Fibroblast of mammary gland (primary cell): ENCODE measurements around the gene WNT2B.
"Not testable (repeated sequence)": the region's sequence is repeated elsewhere in the genome, so short reads cannot be mapped to it uniquely, and the experiment has no call there.

Experiments used
- DNase-seq: peaks from one replicate; pipeline ENCODE4 v3.0.0-alpha.2; 2010; ENCODE audit warnings: low read depth
- H3K4me3 ChIP-seq: 2 replicates; pipeline ENCODE4 v1.5.1; 2011; ENCODE audit warnings: low read depth, mild to moderate bottlenecking, low read length, moderate library complexity; ENCODE audit not compliant: control insufficient read depth
- CTCF ChIP-seq: conservative IDR thresholded peaks from 2 replicates; pipeline ENCODE4 v1.5.1; 2011; ENCODE audit warnings: low read depth, low read length, inconsistent platforms; ENCODE audit not compliant: control insufficient read depth, insufficient read depth

WNT2B gene

GRCh38 chr1:112466078-112466660 is 42.6 kb upstream of the WNT2B start:
- peak overlapping the region; percentile 39 for H3K4me3 ChIP-seq
- DNase-seq = peak; percentile 95
- TF ChIP-seq CTCF = peak; percentile 64

GRCh38 chr1:112470324-112470723 is 38.4 kb upstream of the WNT2B start:
- H3K4me3 ChIP-seq, DNase-seq: not testable (repeated sequence)

GRCh38 chr1:112470966-112471365 is 37.8 kb upstream of the WNT2B start:
- no peak for DNase-seq

GRCh38 chr1:112472142-112472541 is 36.6 kb upstream of the WNT2B start:
- no peak overlapping the region for H3K4me3 ChIP-seq
- no peak for DNase-seq
- no peak for TF ChIP-seq CTCF

More at GRCh38 chr1:112470966-112471365, 37.8 kb upstream of the WNT2B start:
- no peak overlapping the region for H3K4me3 ChIP-seq
- no peak for TF ChIP-seq CTCF

- no peak for DNase-seq
- H3K4me3 ChIP-seq = no peak overlapping the region
- TF ChIP-seq CTCF = no peak
Measured at GRCh38 chr1:112477550-112477949, 31.2 kb upstream of the WNT2B start.

GRCh38 chr1:112478314-112478713 is 30.5 kb upstream of the WNT2B start:
- TF ChIP-seq CTCF = no peak
- H3K4me3 ChIP-seq = no peak overlapping the region
- DNase-seq = no peak

- not testable (repeated sequence) for H3K4me3 ChIP-seq
Measured at GRCh38 chr1:112486063-112486462, 22.7 kb upstream of the WNT2B start.

GRCh38 chr1:112487686-112488085 is 21.1 kb upstream of the WNT2B start:
- peak; percentile 21 for DNase-seq
- H3K4me3 ChIP-seq = not testable (repeated sequence)

More at GRCh38 chr1:112486063-112486462, 22.7 kb upstream of the WNT2B start:
- DNase-seq = not testable (repeated sequence)
